Vagina (tissue), 2 donors: Measurements from ENCODE around the gene MDFIC.

Experiments
- POLR2A ChIP-seq, 2 donors: fragments of 450-650 bp; IDR thresholded peaks; one replicate each; pipeline ENCODE4 v1.6.1; 2017; ENCODE audit warnings: antibody characterized with exemption in 2 of 2, mild to moderate bottlenecking in 2 of 2, moderate library complexity in 2 of 2
- POLR2AphosphoS5 ChIP-seq, 2 donors: sonication (generic); formaldehyde crosslinking; IDR thresholded peaks; one replicate each; pipeline ENCODE4 v1.9.0; 2017; ENCODE audit warnings: antibody characterized with exemption in 2 of 2, mild to moderate bottlenecking in 2 of 2, low read depth in 1 of 2; ENCODE audit not compliant: insufficient read depth in 1 of 2
- TF ChIP-seq, protein P1 (sequence below), 3 experiments: fragments of 450-650 bp in 2 of 3; fragments of 200-600 bp in 1 of 3; sonication (generic) in 1 of 3; IDR thresholded peaks; one replicate each; pipeline ENCODE4 v1.5.1; 2017 to 2019; ENCODE audit warnings: antibody characterized with exemption in 3 of 3, mild to moderate bottlenecking in 2 of 3, moderate library complexity in 2 of 3

DNA sequence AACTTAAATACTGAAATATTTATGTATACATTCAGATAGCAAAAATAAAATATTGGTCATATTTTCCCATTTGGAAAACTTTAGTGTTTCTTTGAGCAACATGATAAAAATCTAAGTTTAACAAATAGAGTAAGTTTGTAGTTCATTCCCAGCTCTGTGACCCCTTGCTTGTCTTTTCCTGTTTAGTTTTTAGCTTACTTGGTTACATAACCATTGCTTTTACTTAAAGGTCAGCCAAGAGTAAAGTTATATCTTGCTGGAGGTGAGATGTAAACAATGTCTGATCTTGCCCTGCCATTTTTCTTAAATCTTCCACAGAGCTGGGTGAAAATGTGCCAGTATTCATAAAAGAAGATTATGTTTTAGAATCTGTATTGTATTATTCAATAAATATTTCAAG, 46.7 kb upstream of the MDFIC start:
- TF ChIP-seq, protein P1, sequence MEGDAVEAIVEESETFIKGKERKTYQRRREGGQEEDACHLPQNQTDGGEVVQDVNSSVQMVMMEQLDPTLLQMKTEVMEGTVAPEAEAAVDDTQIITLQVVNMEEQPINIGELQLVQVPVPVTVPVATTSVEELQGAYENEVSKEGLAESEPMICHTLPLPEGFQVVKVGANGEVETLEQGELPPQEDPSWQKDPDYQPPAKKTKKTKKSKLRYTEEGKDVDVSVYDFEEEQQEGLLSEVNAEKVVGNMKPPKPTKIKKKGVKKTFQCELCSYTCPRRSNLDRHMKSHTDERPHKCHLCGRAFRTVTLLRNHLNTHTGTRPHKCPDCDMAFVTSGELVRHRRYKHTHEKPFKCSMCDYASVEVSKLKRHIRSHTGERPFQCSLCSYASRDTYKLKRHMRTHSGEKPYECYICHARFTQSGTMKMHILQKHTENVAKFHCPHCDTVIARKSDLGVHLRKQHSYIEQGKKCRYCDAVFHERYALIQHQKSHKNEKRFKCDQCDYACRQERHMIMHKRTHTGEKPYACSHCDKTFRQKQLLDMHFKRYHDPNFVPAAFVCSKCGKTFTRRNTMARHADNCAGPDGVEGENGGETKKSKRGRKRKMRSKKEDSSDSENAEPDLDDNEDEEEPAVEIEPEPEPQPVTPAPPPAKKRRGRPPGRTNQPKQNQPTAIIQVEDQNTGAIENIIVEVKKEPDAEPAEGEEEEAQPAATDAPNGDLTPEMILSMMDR (IDR thresholded peaks at IDR 0.05), result no peak
- no peak for TF ChIP-seq POLR2A (IDR thresholded peaks at IDR 0.05)
- no peak for TF ChIP-seq POLR2AphosphoS5 (IDR thresholded peaks at IDR 0.05; ENCODE audit: insufficient read depth in 1 of 2, low read depth in 1 of 2)
